NCI-H128 (cell line): Measurements from ENCODE around the gene SYVN1.
"Not testable (repeated sequence)": the region's sequence is repeated elsewhere in the genome, so short reads cannot be mapped to it uniquely, and the experiment has no call there.

Source experiments
- DNase-seq: peaks from one replicate; lab custom pipeline; 2025; ENCODE audit not compliant: unreplicated experiment; lab: John Stamatoyannopoulos, UW

SYVN1 gene

DNA sequence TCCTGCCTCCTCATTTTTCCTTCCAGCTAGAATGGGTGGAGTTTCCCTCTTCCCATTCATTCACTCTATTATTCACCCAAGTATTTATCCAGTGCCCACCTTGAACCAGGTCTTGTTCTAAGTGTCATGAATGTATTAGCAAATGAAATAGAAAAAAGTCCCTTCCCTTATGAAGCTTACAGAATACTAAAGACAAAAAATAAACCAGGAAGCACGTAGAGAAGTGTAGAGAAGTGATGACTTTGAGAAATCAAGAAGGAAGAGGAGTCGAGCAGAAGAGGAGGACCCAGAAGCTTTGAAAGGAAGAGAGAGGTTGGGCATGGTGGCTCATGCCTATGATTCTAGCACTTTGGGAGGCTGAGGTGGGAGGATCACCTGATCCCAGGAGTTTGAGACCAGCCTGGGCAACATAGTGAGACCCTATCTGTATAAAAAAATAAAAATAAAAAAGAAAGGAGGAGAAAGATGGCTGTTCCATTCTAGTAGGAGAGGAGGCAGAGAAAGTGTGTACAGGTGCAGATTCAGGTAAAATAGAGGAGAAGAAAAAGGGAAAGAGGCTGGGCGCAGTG is 17.1 kb upstream of the SYVN1 start:
- DNase-seq, result no peak

GRCh38 chr11:65150509-65151299 is 16.4 kb upstream of the SYVN1 start:
- no peak for DNase-seq

DNA sequence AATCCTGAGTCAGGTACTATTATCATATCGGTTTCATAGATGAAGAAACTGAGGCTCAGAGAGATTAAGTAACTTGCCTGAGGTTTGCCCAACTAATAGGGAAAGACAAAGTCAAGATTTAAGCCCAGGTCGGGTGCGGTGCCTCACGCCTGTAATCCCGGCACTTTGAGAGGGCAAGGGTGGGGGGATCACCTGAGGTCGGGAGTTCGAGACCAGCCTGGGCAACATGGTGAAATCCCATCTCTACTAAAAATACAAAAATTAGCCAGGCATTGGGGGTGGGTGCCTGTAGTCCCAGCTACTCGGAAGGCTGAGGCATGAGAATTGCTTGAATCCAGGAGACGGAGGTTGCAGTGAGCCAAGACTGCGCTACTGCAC is 15.8 kb upstream of the SYVN1 start:
- not testable (repeated sequence) for DNase-seq

- DNase-seq, result no peak
These were observed 14.3 kb upstream of the SYVN1 start for GRCh38 chr11:65148657-65149056.

DNA sequence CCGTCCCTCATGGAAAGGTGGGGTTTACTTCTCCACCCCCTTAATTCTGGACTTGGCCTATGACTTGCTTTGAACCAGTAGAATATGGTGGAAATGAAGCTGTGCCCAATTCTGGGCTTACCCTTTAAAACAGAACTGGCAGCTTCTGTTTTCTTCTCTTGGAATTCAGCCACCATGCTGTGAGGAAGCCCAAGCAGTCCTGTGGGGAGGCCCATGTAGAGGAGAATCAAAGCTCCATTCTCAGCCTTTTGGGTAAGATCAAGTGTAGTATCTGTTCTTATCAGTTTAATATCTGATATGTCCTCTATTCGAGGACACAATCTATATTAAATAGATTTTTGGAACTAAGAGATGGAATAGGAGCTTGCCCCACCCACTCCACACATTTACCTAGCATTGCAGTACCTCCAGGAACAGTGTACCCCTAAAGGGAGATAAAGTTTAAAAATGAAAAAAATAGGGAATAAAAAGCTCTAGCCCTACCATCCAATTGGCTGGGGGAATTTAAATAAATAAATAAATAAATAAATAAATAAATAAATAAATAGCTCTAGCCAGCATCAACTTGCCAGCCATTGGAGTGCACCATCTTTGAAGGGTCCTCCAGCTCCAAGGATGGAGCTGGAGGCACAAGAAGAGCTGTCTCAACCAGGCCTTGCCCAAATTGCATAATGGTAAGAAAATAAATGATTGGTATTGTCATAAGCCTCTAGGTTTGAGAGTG is 13.2 kb upstream of the SYVN1 start:
- DNase-seq, result no peak

DNA sequence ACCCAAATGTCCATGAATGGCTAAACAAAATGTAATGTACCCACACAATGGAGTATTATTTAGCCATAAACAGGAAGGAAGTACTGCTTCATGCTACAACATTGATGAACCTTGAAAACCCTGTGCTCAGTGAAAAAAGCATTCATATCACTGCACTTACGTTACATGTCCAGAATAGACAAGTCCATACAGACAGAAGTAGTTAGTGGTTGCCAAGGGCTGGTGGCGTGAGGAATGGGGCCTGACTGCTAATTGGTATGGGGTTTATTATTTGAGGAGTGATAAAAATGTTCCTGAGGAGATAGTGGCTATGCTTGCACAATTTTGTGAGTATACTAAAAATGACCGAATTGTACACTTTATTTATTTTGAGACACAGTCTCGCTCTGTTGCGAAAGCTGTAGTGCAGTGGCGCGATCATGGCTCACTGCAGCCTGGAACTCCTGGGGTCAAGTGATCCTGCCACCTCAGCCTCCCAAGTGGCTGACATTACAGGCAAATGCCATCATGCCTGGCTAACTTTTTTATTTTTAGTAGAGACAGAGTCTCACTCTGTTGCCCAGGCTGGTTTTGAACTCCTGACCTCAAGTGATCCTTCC is 7.7 kb upstream of the SYVN1 start:
- no peak for DNase-seq

DNA sequence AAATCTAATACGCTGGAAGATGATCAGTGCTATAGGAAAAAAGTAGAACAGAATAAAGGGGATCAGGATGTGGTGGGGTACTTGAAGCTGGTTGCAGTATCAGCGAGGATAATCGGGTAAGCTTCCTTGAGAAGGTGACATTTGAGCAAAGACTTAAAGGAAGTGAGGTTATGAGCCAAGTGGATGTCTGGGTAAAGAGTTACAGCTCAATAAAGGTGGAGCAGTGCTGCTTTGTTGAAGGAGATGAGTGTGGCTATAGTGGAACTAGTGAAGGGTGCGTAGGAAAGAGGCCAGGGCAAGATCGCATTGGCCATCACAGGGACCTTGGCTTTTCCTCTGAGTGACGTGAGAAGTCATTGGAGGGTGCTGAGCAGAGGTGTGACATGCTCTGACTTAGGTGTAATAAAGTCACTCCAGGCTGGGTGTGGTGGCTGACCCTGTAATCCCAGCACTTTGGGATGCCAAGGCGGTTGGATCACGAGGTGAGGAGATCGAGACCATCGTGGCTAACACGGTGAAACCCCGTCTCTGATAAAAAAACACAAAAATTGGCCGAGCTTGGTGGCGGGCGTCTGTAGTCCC is 2.3 kb upstream of the SYVN1 start:
- no peak for DNase-seq

- DNase-seq, result no peak
These were observed 1.4 kb upstream of the SYVN1 start for GRCh38 chr11:65135633-65136145.

DNA sequence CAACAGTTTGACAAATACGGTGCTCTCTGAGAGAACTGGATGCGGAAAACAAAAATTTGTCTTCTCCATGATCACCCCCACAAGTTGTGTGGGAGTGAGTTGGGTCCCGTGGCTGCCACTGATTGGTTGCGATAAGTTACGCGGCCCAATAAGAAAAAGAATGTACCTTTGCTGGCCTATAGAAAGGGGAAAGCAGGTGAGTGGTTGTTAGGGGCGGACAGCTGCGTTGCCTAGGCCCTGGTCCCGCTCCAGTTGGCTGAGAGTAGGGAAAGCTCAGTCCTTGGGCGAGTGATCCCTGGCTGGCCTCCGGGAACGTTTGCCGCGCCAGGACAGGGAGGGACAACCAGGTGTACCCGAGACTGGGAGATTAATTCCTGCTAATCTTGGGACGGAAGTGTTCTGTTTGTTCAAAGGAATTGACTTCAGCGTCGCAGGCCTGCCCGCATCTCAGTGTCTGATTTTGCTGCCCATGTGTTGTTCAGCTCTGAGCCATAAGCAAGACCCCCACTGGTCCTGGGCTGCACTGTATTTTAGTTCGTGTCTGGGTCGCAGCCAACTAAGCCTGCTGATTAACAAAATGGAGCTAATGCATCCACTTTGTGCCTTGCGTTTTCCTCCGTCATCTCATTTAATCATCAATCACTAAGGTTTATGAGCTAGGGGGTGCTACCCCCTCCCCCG is 773 bp upstream of the SYVN1 start:
- DNase-seq, result peak; percentile 94

DNA sequence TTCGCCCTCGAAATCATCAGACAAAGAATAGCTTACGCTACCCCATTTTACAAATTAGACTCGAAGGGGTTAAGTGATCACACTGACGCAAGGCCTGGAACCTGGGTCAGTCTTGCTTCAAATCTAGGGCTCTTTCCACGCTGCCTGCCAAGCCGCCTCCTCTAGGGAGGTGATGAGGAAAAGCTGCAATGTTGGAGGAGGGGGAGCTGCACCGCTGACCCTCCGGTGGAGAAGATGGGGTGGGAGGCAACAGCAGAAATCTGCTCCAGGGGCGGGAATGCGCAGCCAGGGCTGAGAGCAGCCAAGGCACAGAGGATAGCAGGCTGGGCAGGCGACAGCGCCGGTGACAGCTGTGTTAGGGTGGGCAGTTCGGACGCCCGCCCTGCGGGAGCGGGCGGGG is 595 bp downstream of the SYVN1 start:
- no peak for DNase-seq

GRCh38 chr11:65132988-65133700 is 1.2 kb downstream of the SYVN1 start:
- DNase-seq, result no peak

- no peak for DNase-seq
These were observed 1.9 kb downstream of the SYVN1 start for GRCh38 chr11:65132238-65132987.

GRCh38 chr11:65131895-65132237 is 2.5 kb downstream of the SYVN1 start:
- no peak for DNase-seq

DNA sequence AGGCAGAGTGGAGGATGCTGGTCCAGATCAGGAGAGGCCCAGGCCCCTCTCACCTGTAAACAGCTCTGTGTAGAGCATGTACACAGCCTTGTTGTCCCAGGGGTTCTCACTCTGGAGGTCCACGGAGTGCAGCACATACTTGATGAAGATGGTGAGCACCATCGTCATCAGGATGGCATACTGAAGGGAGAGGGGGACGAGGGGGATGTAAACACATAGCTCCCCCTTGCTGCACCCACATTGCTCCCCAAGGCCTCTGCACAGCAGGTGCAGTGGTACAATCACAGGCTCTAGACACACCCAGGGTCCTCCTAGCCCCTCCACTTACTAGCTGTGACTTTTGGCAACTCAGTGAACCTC is 2.9 kb downstream of the SYVN1 start:
- DNase-seq, result no peak

GRCh38 chr11:65130631-65131416 is 3.5 kb downstream of the SYVN1 start:
- no peak for DNase-seq

DNA sequence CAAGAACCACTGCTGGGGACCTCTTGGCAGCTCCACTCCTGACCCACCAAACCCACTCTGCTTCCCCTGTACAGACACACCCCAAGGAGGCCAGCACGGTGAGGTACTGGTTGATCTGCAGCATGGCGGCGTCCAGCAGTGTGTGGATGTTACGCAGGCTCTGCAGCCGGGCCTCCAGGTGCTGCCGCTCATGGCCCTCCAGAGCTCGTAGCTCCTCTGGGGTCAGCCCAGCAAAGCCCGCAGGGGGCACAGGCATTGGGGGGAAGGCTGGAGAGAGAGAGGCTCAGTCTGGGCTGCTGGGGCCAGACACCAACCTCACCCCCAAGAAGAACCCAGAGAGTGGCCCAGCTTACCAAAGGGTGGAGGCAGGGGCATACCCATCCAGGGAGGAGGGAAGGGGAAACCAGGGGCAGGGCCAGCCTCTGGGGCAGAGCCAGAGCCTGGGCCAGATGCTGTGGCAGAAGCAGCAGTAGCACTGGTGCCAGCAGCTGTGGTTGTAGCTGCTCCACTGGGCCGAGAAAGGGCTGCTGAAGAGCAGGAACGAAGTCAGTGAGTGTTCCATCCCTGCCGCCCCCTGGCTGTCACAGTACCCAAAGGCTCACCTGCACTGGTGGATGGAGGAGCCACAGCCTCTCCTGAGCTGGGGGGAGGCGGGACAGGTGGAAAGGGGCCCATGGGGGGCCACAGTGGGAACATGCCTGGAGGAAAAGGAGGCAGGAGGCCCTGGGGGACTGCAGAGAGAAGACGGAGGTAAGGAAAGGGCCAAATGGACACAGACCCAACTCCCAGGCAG is 4.5 kb downstream of the SYVN1 start:
- DNase-seq, result no peak

DNA sequence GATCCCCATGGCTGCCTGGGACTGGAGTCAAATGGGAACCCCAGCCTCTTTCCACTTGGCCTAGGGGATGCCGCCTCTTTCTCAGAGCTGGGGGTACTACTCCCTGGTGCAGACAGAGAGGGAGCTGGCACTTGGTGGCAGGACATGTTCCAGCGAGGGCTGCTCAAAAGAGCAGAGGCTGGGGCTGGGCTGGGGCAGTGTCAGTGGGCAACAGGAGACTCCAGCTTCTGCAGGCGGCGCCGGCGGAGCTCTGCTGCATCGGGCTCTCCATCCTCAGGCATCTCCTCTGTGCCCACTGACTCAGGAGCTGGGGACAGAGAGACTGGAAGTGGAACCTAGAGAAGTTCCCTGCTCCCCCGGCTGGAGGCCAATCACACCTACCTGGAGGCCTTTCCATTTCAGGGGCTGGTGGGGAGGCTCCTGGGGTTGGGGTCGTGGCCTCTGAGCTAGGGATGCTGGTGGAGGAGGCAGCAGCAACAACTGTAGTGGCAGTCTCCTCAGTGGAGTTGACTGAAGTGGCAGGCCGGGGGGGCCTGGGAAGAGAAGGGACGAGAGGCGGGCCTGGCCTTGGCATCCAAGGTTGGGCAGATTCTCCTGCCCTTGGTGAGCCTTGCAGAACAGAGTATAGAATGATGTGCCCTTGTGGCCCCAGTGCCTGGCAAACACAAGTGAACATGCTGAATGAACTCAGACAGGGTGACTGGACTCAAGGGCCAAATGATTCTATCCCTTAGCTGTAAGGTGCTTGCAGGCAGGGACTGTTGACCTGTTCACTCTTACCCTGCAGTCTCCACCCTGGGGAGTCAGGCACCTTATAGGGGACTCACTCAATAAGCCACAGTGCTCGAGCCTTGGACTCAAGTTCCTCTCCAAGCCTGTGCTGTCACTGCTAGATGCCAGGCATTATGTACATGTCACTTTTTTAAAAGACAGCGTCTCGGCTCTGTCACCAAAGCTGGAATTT is 5.9 kb downstream of the SYVN1 start:
- DNase-seq, result no peak
